Activated naive CD4-positive, alpha-beta T cell (primary cell): ENCODE measurements around the gene PYGO1.
"Not testable (repeated sequence)": the region's sequence is repeated elsewhere in the genome, so short reads cannot be mapped to it uniquely, and the experiment has no call there.

Experiments
- DNase-seq, 4 experiments: peaks; one replicate each; lab custom pipeline; 2025; lab: John Stamatoyannopoulos, UW

PYGO1 gene

GRCh38 chr15:55588070-55588814, at the start of gene PYGO1:
TSS of gene PYGO1 (minus strand) at chr15:55588345. CDS start at chr15:55587883, 462 bp downstream.
- DNase-seq: peak in 2 of 4 experiments; percentile 6 to 8

GRCh38 chr15:55637086-55637485, 48.9 kb upstream of the PYGO1 start:
- DNase-seq: no peak

- DNase-seq: no peak
These were observed 45.6 kb upstream of the PYGO1 start for GRCh38 chr15:55633731-55634130.

GRCh38 chr15:55632434-55632833, 44.3 kb upstream of the PYGO1 start:
- DNase-seq: no peak

- no peak for DNase-seq
These were observed 42.7 kb upstream of the PYGO1 start for GRCh38 chr15:55630858-55631257.

GRCh38 chr15:55628369-55628730, 40.2 kb upstream of the PYGO1 start:
- DNase-seq: no peak

- no peak for DNase-seq
These were observed 39.7 kb upstream of the PYGO1 start for GRCh38 chr15:55627730-55628368.

GRCh38 chr15:55619783-55620182, 31.6 kb upstream of the PYGO1 start:
- DNase-seq: no peak

GRCh38 chr15:55618387-55618786, 30.2 kb upstream of the PYGO1 start:
- no peak for DNase-seq

GRCh38 chr15:55615445-55615844, 27.3 kb upstream of the PYGO1 start:
- no peak for DNase-seq

GRCh38 chr15:55613727-55614126, 25.6 kb upstream of the PYGO1 start:
- no peak for DNase-seq

- DNase-seq: no peak
These were observed 18.1 kb upstream of the PYGO1 start for GRCh38 chr15:55606214-55606613.

GRCh38 chr15:55601374-55601773, 13.2 kb upstream of the PYGO1 start:
- no peak for DNase-seq

- no peak for DNase-seq
These were observed 11.3 kb upstream of the PYGO1 start for GRCh38 chr15:55599439-55599838.

GRCh38 chr15:55593019-55593418, 4.9 kb upstream of the PYGO1 start:
- not testable (repeated sequence) for DNase-seq

- DNase-seq: no peak
These were observed 2.6 kb upstream of the PYGO1 start for GRCh38 chr15:55590788-55591187.

- no peak for DNase-seq
These were observed 1.1 kb upstream of the PYGO1 start for GRCh38 chr15:55589287-55589686.

GRCh38 chr15:55588815-55589115, 620 bp upstream of the PYGO1 start:
- DNase-seq: no peak

GRCh38 chr15:55587321-55588069, 650 bp downstream of the PYGO1 start:
- DNase-seq: no peak

GRCh38 chr15:55586808-55587207, 1.3 kb downstream of the PYGO1 start:
- no peak for DNase-seq

- no peak for DNase-seq
These were observed 11.2 kb downstream of the PYGO1 start for GRCh38 chr15:55576943-55577342.

- DNase-seq: no peak
These were observed 14.0 kb downstream of the PYGO1 start for GRCh38 chr15:55574096-55574495.

GRCh38 chr15:55573224-55573623, 14.9 kb downstream of the PYGO1 start:
- no peak for DNase-seq
